Measurements from ENCODE around the gene NME2. TPM values are rescaled to one million over a fixed set of nuclear protein-coding genes. Genes with fewer than 3 reads are reported as not detected.

Gene NME2
- polyA plus RNA-seq, 1 donor (not counting 4 experiments of a cell fraction or from before 2014, with no cell fraction given): 1,260 TPM

- Histone ChIP-seq H3K9me1 (ENCODE audit: control insufficient read depth, extremely low read depth, insufficient read depth, low read length) (no peaks in the 10 kb centered on the region), H3K9me3 (ENCODE audit: control insufficient read depth, low read depth, low read length) (no peaks in the 10 kb centered on the region), H3K4me1 (ENCODE audit: control insufficient read depth, extremely low read depth, insufficient read depth, low read length) (peaks cover 9% of the 10 kb centered on the region), H3K4me3 (ENCODE audit: control insufficient read depth in 2 of 3, extremely low read depth in 1 of 3, insufficient read depth in 2 of 3, low read depth in 1 of 3, low read length in 3 of 3) (no peak overlapping the region), H3K27me3 (ENCODE audit: control insufficient read depth, extremely low read depth, insufficient read depth, low read length) (no peaks in the 10 kb centered on the region), H3K36me3 (ENCODE audit: control insufficient read depth in 2 of 2, extremely low read depth in 1 of 2, insufficient read depth in 2 of 2, low read length in 2 of 2) (peaks cover 3 to 11% of the 10 kb centered on the region in 2 experiments), H2AFZ (ENCODE audit: control insufficient read depth, low read length) (no peak overlapping the region), H3K79me2 (ENCODE audit: control insufficient read depth, insufficient read depth, low read length) (no peaks in the 10 kb centered on the region), H3K9ac (ENCODE audit: control insufficient read depth, extremely low read depth, insufficient read depth, low read length) (no peak overlapping the region), H3K27ac (ENCODE audit: control insufficient read depth, insufficient read depth, low read length) (no peak overlapping the region), H3K4me2 (ENCODE audit: control insufficient read depth, extremely low read depth, insufficient read depth, low read depth, low read length) (no peak overlapping the region), H4K20me1 (ENCODE audit: control insufficient read depth, extremely low read depth, insufficient read depth, low read length) (no peaks in the 10 kb centered on the region)
- TF ChIP-seq CTCF (optimal IDR thresholded peaks at IDR 0.05 in 1 of 3, IDR thresholded peaks at IDR 0.05 in 1 of 3, conservative IDR thresholded peaks at IDR 0.05 in 1 of 3; ENCODE audit: extremely low read depth in 1 of 3, insufficient read depth in 2 of 3, low read length in 3 of 3) (no peak), EZH2 (IDR thresholded peaks at IDR 0.05; ENCODE audit: low read length) (no peak)
- DNase-seq (ENCODE audit: low read depth, low spot score): no peak
- dilution Hi-C loops (cut with MboI; ENCODE audit: extremely low pct_ligation_motif_present, low sequenced_read_pairs): no loop called here
- no peak for FAIRE-seq
These were observed 55.1 kb downstream of the NME2 start for GRCh38 chr17:51221322-51221721.

Other genes starting within 250 kb of the NME2 start
- 34.6 to 43.1 TPM (median 36.7 TPM) in 3 replicates for gene SPAG9, start 45.5 kb upstream of the NME2 start, polyA plus RNA-seq
- gene NME1, start 12.9 kb upstream of the NME2 start, polyA plus RNA-seq: 246 to 381 TPM (median 357 TPM) in 3 replicates
- gene MBTD1, start 93.6 kb downstream of the NME2 start, polyA plus RNA-seq: 2.5 to 7.0 TPM (median 4.5 TPM) in 3 replicates
- gene UTP18, start 94.1 kb downstream of the NME2 start, polyA plus RNA-seq: 21.1 to 42.7 TPM (median 27.5 TPM) in 3 replicates

All from keratinocyte (primary cell).